Large intestine (tissue), 3 donors: ENCODE results near the gene GMIP. TPM values are rescaled to one million over a fixed set of nuclear protein-coding genes. Genes with fewer than 3 reads are reported as not detected.
A peak's percentile ranks its signal among the peaks of the same experiment; 100 is the strongest.

Experiments used
- DNase-seq, 2 donors: peaks; one replicate each; pipeline versions ENCODE4 v3.0.0 to v3.0.0-alpha.2; 2013
- H3K27ac ChIP-seq: one replicate; pipeline ENCODE4 v1.5.1; 2013; ENCODE audit warnings: low read length
- H3K27me3 ChIP-seq: 2 replicates; pipeline ENCODE4 v1.6.1; 2013; ENCODE audit warnings: low read length; ENCODE audit not compliant: control insufficient read depth, insufficient read depth
- H3K36me3 ChIP-seq: 2 replicates; pipeline ENCODE4 v1.6.1; 2013; ENCODE audit warnings: low read length; ENCODE audit not compliant: control insufficient read depth, insufficient read depth
- H3K4me1 ChIP-seq: one replicate; pipeline ENCODE4 v1.6.1; 2013; ENCODE audit warnings: low read length; ENCODE audit not compliant: control insufficient read depth, insufficient read depth
- H3K4me3 ChIP-seq: one replicate; pipeline ENCODE4 v1.5.1; 2013; ENCODE audit warnings: low read length
- H3K9me3 ChIP-seq: one replicate; pipeline ENCODE4 v1.6.1; 2013; ENCODE audit warnings: mild to moderate bottlenecking, low read depth, low read length, moderate library complexity; ENCODE audit not compliant: control insufficient read depth
- WGBS: methylation state at CpG from one replicate; pipeline ENCODE4 v1.1.5; 2013; ENCODE audit warnings: low lambda C conversion rate; ENCODE audit not compliant: insufficient coverage; 5-methylcytosine and 5-hydroxymethylcytosine counted together
- polyA plus RNA-seq: library from polyadenylated mRNA; unstranded; fragments of 120-200 nt; gene quantifications from one replicate; pipeline ENCODE4 v1.2.1, GENCODE V29; 2013

Gene GMIP
- polyA plus RNA-seq, 1 donor: 7.7 TPM

DNA sequence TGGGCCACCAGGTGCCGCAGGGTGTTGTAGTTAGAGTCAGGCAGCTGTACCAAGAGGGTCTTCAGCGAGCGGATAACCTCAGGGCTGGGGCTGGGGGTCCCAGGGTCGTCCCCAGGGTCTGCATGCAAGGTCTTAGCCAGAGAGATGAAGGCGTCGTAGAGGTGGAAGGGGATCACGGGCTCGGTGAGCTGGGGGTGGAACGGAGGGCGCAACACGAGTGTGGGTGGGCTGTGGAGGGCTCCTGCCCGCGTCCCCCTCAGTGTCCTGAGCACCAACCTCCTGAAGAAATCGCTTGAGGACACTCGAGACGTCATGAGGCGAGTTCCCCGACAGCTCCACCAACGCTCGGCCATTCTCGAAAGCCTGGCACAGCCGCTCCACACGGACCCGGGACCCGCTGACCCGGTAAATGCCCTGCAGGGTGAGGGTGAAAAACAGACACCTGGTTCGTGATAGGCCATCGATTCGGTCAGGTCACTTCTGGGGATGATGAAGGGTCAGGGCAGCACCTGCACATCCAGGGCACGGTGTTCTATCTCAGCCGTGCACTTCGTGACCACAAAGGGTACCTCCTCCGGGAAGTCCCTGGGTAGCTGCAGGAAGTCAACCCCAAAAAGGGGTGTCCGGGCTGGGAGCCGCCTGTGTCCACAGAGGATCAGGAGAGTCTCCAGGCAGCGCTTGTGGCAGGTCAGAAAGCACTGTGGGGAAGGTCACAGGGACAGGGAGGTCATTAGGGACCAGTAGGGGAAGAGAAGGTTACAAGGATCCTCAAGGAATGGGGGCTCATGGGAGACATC lies 8.7 kb downstream of the GMIP start:
- H3K36me3 ChIP-seq: peaks cover 14% of the 10 kb centered on the region
- no CpG with 5 or more reads among the region's 36 CpGs for WGBS

DNA sequence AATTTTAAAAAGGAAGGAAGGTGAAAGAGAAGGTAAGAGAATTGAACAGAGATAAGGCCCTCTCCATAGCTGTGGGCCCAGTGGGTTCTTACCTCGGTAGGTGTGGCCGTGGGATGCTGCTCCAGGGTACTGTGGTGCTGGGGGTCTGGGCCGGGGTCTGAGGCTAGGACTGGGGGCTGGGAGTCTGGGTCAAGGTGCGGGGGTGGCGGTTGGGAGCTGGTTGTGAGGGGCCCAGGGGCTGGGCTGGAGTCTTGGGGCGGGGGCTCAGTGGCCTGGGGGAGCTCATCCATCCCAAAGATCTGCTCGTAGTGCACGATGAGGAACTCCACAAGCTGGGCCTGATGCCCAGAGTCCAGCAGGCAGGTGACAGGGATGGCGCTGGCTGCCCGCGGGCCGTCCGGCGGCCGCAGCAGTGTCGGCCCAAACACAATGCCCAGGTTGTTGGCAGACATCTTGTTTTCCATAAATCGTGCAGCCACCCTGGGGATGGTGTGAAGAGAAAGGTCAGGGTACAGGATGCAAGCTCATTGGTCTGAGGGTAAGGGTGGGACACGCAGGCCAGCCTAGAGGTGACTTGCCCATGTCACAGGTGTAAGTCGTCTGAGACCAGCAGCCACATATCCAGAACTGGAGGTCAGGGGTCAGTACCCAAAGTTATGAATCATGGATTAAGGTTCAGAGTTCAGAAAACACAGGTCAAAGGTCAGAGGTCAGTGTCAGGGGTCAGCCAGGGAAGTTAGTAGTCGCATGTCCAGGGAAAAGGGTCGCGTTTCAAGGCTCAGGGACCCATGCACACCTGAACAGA lies 9.5 kb downstream of the GMIP start:
- H3K9me3 ChIP-seq: no peaks in the 10 kb centered on the region
- WGBS: no CpG with 5 or more reads among the region's 22 CpGs
- H3K27ac ChIP-seq: no peak overlapping the region
- H3K4me1 ChIP-seq: no peaks in the 10 kb centered on the region
- H3K4me3 ChIP-seq: no peak overlapping the region
- no peak for DNase-seq
- no peaks in the 10 kb centered on the region for H3K27me3 ChIP-seq
- H3K36me3 ChIP-seq: peaks cover 14% of the 10 kb centered on the region

More for the DNA sequence above, 8.7 kb downstream of the GMIP start:
- Histone ChIP-seq H3K4me1 (no peaks in the 10 kb centered on the region), H3K27ac (no peak overlapping the region), H3K4me3 (no peak overlapping the region), H3K9me3 (no peaks in the 10 kb centered on the region), H3K27me3 (no peaks in the 10 kb centered on the region)
- DNase-seq: no peak

GRCh38 chr19:19632661-19633060 lies 10.8 kb downstream of the GMIP start:
- WGBS: no CpG with 5 or more reads among the region's 5 CpGs
- no peaks in the 10 kb centered on the region for H3K9me3 ChIP-seq
- peaks cover 14% of the 10 kb centered on the region for H3K36me3 ChIP-seq

GRCh38 chr19:19631346-19631745 lies 12.1 kb downstream of the GMIP start:
- no peaks in the 10 kb centered on the region for H3K27me3 ChIP-seq
- no peak overlapping the region for H3K27ac ChIP-seq
- no CpG with 5 or more reads among the region's 7 CpGs for WGBS
- peaks cover 14% of the 10 kb centered on the region for H3K36me3 ChIP-seq
- H3K4me1 ChIP-seq: no peaks in the 10 kb centered on the region
- peaks cover 5% of the 10 kb centered on the region for H3K9me3 ChIP-seq
- no peak for DNase-seq
- H3K4me3 ChIP-seq: no peak overlapping the region

More at GRCh38 chr19:19632661-19633060, 10.8 kb downstream of the GMIP start:
- H3K27ac ChIP-seq: no peak overlapping the region
- no peak for DNase-seq
- H3K4me1 ChIP-seq: no peaks in the 10 kb centered on the region
- no peaks in the 10 kb centered on the region for H3K27me3 ChIP-seq
- no peak overlapping the region for H3K4me3 ChIP-seq

DNA sequence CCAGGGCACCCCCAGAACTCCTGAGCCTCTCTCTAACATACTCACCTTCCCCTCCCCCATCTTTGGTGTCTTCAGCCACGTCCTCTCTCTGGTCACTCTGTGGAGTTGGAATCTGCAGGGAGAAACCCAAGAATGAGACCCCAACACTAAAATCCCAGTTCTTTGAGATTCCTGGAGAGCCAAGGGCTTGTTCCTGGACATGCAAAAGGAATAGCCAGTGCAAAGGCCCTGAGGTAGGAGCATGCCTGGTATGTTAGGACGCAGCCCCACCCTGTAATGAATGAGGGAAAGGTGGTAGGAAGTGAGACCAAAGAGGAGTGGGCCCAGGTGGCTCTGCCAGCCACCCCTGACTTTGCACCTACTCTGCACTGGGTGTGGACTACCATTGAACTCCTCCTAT lies 13.0 kb downstream of the GMIP start:
- Histone ChIP-seq H3K36me3 (peaks cover 11% of the 10 kb centered on the region), H3K27me3 (no peaks in the 10 kb centered on the region), H3K4me3 (no peak overlapping the region), H3K27ac (no peak overlapping the region), H3K4me1 (no peaks in the 10 kb centered on the region), H3K9me3 (peaks cover 5% of the 10 kb centered on the region)
- no CpG with 5 or more reads among the region's 2 CpGs for WGBS
- DNase-seq: no peak

DNA sequence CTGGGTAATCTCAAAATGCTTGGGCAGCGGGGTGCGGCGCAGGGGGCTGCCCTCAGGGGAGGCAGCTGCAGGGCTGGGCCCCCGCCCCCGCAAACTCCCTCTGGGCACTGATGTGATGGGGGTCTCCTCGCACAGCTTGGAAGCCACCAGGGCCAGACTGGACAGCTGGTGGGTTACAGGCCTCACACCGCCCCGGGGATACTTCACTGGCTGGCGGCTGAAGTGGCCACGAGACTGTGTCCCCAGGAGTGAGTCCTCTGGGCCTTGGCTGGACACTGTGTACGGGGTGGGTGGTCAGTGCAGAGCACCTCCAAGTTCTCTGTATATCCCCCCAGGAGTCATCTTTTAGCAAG lies 13.4 kb downstream of the GMIP start:
- Histone ChIP-seq H3K27ac (no peak overlapping the region), H3K27me3 (no peaks in the 10 kb centered on the region), H3K9me3 (peaks cover 5% of the 10 kb centered on the region), H3K36me3 (peaks cover 7% of the 10 kb centered on the region), H3K4me1 (no peaks in the 10 kb centered on the region), H3K4me3 (no peak overlapping the region)
- DNase-seq: no peak
- no CpG with 5 or more reads among the region's 11 CpGs for WGBS

GRCh38 chr19:19628501-19629134 lies 14.8 kb downstream of the GMIP start:
- H3K27me3 ChIP-seq: no peaks in the 10 kb centered on the region
- H3K4me3 ChIP-seq: peak overlapping the region; percentile 48
- peaks cover 5% of the 10 kb centered on the region for H3K9me3 ChIP-seq
- H3K4me1 ChIP-seq: no peaks in the 10 kb centered on the region
- H3K27ac ChIP-seq: no peak overlapping the region
- DNase-seq: peak; percentile 50 to 69
- H3K36me3 ChIP-seq: no peaks in the 10 kb centered on the region
- WGBS: no CpG with 5 or more reads among the region's 51 CpGs

GRCh38 chr19:19627621-19628500 lies 15.6 kb downstream of the GMIP start, which contains the start of gene LPAR2:
Gene LPAR2 (minus strand): TSS chr19:19628220. CDS start chr19:19627275, 945 bp downstream.
- no peaks in the 10 kb centered on the region for H3K36me3 ChIP-seq

DNA sequence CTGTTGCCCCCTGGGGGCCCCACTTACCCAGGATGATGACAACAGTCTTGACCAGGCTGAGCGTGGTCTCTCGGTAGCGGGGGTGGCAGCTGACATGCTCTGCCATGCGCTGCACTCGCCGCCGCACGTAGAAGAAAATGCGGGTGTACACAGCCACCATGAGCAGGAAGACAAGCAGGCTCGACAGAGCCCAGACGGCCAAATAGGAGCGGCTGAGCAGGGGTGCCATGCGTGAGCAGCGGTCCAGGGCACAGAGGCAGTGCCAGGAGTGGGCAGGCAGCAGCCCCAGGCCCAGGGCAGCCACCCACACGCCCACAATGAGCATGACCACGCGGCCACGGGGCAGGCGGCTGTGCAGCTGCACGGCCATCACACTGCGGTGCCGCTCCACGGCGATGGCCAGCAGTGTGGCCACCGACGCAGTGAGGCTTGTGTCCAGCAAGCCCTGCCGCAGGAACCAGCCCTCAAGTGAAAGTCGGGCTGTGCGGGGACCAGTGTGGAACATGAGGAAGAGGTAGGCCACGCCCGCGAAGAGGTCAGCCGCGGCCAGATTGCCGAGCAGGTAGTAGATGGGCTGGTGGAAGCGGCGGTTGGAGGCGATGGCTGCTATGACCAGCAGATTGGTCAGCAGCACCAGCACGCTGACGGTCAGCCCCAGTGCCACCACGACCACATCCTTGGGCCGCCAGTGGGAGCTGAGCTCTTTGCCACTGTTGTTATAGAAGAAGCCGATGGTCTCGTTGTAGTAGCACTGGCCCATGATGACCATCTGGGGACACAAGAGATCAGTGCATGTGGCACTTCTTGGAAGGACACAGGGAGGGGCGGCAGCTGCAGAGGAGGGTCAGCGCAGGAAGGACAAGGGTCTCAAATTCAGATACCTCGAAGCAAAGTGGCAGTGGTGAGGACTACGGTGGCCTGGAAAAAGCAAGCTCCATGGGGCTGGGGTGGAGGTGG lies 16.7 kb downstream of the GMIP start:
- no peaks in the 10 kb centered on the region for H3K4me1 ChIP-seq
- no peak for DNase-seq
- no peaks in the 10 kb centered on the region for H3K36me3 ChIP-seq
- H3K9me3 ChIP-seq: peaks cover 5% of the 10 kb centered on the region
- peak overlapping the region; percentile 50 for H3K4me3 ChIP-seq
- no peaks in the 10 kb centered on the region for H3K27me3 ChIP-seq
- H3K27ac ChIP-seq: no peak overlapping the region
- no CpG with 5 or more reads among the region's 48 CpGs for WGBS

More at GRCh38 chr19:19627621-19628500, 15.6 kb downstream of the GMIP start, which contains the start of gene LPAR2:
- Histone ChIP-seq H3K4me3 (peak within 1 kb of the TSS; percentile 50), H3K27ac (no peak within 1 kb of the TSS), H3K4me1 (no peaks in the 10 kb centered on the region), H3K27me3 (no peaks in the 10 kb centered on the region), H3K9me3 (peaks cover 5% of the 10 kb centered on the region)
- WGBS: no CpG with 5 or more reads among the region's 87 CpGs
- DNase-seq: peak; percentile 39 to 55
